Hepatocyte (in vitro differentiated cells): ENCODE data around the gene CPEB3. TPM values are rescaled to one million over a fixed set of nuclear protein-coding genes. Genes with fewer than 3 reads are reported as not detected.

ENCODE experiments used
- DNase-seq: peaks from one replicate; pipeline ENCODE4 v3.0.0-alpha.2; 2016; ENCODE audit warnings: low spot score
- H2AFZ ChIP-seq: fragments of 200-600 bp; sonication (generic); 2 replicates; pipeline ENCODE4 v1.6.0; 2016; ENCODE audit warnings: antibody characterized with exemption, mild to moderate bottlenecking
- H3K27ac ChIP-seq: fragments of 200-600 bp; sonication (generic); 2 replicates; pipeline ENCODE4 v1.5.1; 2016; ENCODE audit warnings: mild to moderate bottlenecking
- H3K27me3 ChIP-seq: fragments of 200-600 bp; sonication (generic); 2 replicates; pipeline ENCODE4 v1.6.1; 2016
- H3K36me3 ChIP-seq: fragments of 200-600 bp; sonication (generic); replicated peaks from 2 replicates; pipeline ENCODE4 v1.5.1; 2016; ENCODE audit warnings: low read depth; ENCODE audit not compliant: insufficient read depth
- H3K4me1 ChIP-seq: fragments of 200-600 bp; sonication (generic); 2 replicates; pipeline ENCODE4 v1.5.1; 2016; ENCODE audit warnings: mild to moderate bottlenecking, moderate library complexity; ENCODE audit not compliant: insufficient read depth
- H3K4me2 ChIP-seq: fragments of 200-600 bp; sonication (generic); 2 replicates; pipeline ENCODE4 v1.6.0; 2016
- H3K4me3 ChIP-seq: fragments of 200-600 bp; sonication (generic); 2 replicates; pipeline ENCODE4 v1.5.1; 2016; ENCODE audit warnings: mild to moderate bottlenecking
- H3K79me2 ChIP-seq: fragments of 200-600 bp; sonication (generic); 2 replicates; pipeline ENCODE4 v1.6.0; 2017; ENCODE audit warnings: mild to moderate bottlenecking
- H3K9me2 ChIP-seq: fragments of 200-600 bp; sonication (generic); replicated peaks from 2 replicates; pipeline ENCODE4 v1.6.0; 2017; ENCODE audit warnings: mild to moderate bottlenecking; ENCODE audit not compliant: insufficient read depth
- H3K9me3 ChIP-seq: fragments of 200-600 bp; sonication (generic); 2 replicates; pipeline ENCODE4 v1.5.1; 2016; ENCODE audit warnings: low read depth, mild to moderate bottlenecking
- H4K20me1 ChIP-seq: fragments of 200-600 bp; sonication (generic); 2 replicates; pipeline ENCODE4 v1.6.0; 2016; ENCODE audit warnings: mild to moderate bottlenecking; ENCODE audit not compliant: insufficient read depth, poor library complexity, severe bottlenecking
- EZH2 ChIP-seq: fragments of 200-600 bp; sonication (generic); IDR thresholded peaks from 2 replicates; pipeline ENCODE4 v1.6.1; 2016; ENCODE audit warnings: antibody characterized with exemption, mild to moderate bottlenecking, borderline replicate concordance
- EZH2phosphoT487 ChIP-seq: fragments of 200-600 bp; sonication (generic); IDR thresholded peaks from one replicate; pipeline ENCODE4 v1.6.1; 2018; ENCODE audit warnings: antibody characterized with exemption, mild to moderate bottlenecking, low read depth, moderate library complexity; ENCODE audit not compliant: unreplicated experiment, severe bottlenecking
- WGBS: methylation state at CpG from one replicate; pipeline ENCODE4 v1.1.6; 2016; ENCODE audit warnings: low lambda C conversion rate; ENCODE audit errors: missing lambda C conversion rate; 5-methylcytosine and 5-hydroxymethylcytosine counted together
- polyA plus RNA-seq: library from polyadenylated mRNA; unstranded; fragments of >200 nt; fragmentation: Nextera tagmentation; extraction: Ambion mirVana; gene quantifications from 2 replicates; pipeline ENCODE4 v1.2.1, GENCODE V29; 2016
- total RNA-seq: library from RNA; depleted of rRNA; stranded (reverse); fragments of >200 nt; gene quantifications from 2 replicates; pipeline ENCODE4 v1.2.3, GENCODE V29; 2014
- TF ChIP-seq, protein P1 (sequence below): fragments of 200-600 bp; sonication (generic); IDR thresholded peaks from 2 replicates; pipeline ENCODE4 v1.5.1; 2016; ENCODE audit warnings: antibody characterized with exemption, mild to moderate bottlenecking; ENCODE audit not compliant: poor library complexity

The CPEB3 gene
- total and polyA plus RNA-seq, 2 experiments from 2014 or later: 4.0 to 4.9 TPM

- Histone ChIP-seq H3K27ac (no peak overlapping the region), H3K4me2 (no peak overlapping the region)
Observed at GRCh38 chr10:92278996-92279696, 11.7 kb downstream of the CPEB3 start.

GRCh38 chr10:92274071-92274470, 16.8 kb downstream of the CPEB3 start:
- 94% methylated on average over 3 of the region's 3 CpGs for WGBS
- H3K79me2 ChIP-seq: peaks cover 4% of the 10 kb centered on the region
- no peak overlapping the region for H3K4me2 ChIP-seq

More at GRCh38 chr10:92278996-92279696, 11.7 kb downstream of the CPEB3 start:
- Histone ChIP-seq H3K27me3 (no peaks in the 10 kb centered on the region), H2AFZ (no peak overlapping the region), H3K79me2 (peaks cover 18% of the 10 kb centered on the region), H3K36me3 (no peaks in the 10 kb centered on the region), H4K20me1 (no peaks in the 10 kb centered on the region), H3K4me1 (no peaks in the 10 kb centered on the region), H3K4me3 (no peak overlapping the region), H3K9me3 (no peaks in the 10 kb centered on the region), H3K9me2 (no peaks in the 10 kb centered on the region)
- TF ChIP-seq EZH2 (no peak), EZH2phosphoT487 (no peak)
- TF ChIP-seq, protein P1, sequence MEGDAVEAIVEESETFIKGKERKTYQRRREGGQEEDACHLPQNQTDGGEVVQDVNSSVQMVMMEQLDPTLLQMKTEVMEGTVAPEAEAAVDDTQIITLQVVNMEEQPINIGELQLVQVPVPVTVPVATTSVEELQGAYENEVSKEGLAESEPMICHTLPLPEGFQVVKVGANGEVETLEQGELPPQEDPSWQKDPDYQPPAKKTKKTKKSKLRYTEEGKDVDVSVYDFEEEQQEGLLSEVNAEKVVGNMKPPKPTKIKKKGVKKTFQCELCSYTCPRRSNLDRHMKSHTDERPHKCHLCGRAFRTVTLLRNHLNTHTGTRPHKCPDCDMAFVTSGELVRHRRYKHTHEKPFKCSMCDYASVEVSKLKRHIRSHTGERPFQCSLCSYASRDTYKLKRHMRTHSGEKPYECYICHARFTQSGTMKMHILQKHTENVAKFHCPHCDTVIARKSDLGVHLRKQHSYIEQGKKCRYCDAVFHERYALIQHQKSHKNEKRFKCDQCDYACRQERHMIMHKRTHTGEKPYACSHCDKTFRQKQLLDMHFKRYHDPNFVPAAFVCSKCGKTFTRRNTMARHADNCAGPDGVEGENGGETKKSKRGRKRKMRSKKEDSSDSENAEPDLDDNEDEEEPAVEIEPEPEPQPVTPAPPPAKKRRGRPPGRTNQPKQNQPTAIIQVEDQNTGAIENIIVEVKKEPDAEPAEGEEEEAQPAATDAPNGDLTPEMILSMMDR: no peak
- no peak for DNase-seq
- WGBS: 88% methylated on average over 4 of the region's 4 CpGs

DNA sequence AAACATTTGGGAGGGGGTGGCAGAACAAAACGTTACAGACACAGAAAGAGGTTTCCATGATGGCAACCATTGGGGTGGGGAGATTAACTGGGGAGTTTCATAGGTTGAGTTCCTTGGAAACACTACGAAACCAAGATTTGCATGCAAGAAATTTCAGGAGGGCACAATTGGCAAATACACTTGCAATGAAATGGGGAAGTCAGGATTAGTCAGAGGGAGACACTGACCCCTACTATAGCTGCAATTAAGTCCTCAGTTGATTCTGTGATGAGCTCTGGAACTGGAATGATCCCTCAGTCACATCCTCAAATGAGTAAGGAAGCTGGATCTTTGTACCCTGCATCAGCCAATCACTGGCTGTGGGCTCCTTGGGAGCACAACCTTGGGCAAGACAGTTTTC, 22.1 kb downstream of the CPEB3 start:
- Histone ChIP-seq H3K4me2 (no peak overlapping the region), H4K20me1 (no peaks in the 10 kb centered on the region), H3K79me2 (no peaks in the 10 kb centered on the region), H2AFZ (no peak overlapping the region), H3K9me2 (no peaks in the 10 kb centered on the region), H3K9me3 (no peaks in the 10 kb centered on the region), H3K36me3 (no peaks in the 10 kb centered on the region), H3K4me3 (no peak overlapping the region), H3K27ac (no peak overlapping the region), H3K27me3 (no peaks in the 10 kb centered on the region), H3K4me1 (peaks cover 3% of the 10 kb centered on the region)
- WGBS: 94% methylated on average over 2 of the region's 2 CpGs
- DNase-seq: no peak
- TF ChIP-seq EZH2 (no peak), EZH2phosphoT487 (no peak)
- TF ChIP-seq, protein P1: no peak

More at GRCh38 chr10:92274071-92274470, 16.8 kb downstream of the CPEB3 start:
- Histone ChIP-seq H3K36me3 (no peaks in the 10 kb centered on the region), H3K4me1 (no peaks in the 10 kb centered on the region), H3K9me2 (no peaks in the 10 kb centered on the region), H3K27ac (no peak overlapping the region), H2AFZ (no peak overlapping the region), H4K20me1 (no peaks in the 10 kb centered on the region), H3K27me3 (no peaks in the 10 kb centered on the region), H3K9me3 (no peaks in the 10 kb centered on the region), H3K4me3 (no peak overlapping the region)
- DNase-seq: no peak
- TF ChIP-seq EZH2: no peak
- TF ChIP-seq, protein P1: no peak
- no peak for TF ChIP-seq EZH2phosphoT487
